ENCODE results near the gene ERFE.

The ERFE gene

GRCh38 chr2:238126775-238127164 lies 32.0 kb upstream of the ERFE start:
- no peak for DNase-seq

GRCh38 chr2:238127165-238128060 lies 31.4 kb upstream of the ERFE start:
- no peak for DNase-seq

- no peak for DNase-seq
Observed at GRCh38 chr2:238128061-238128440, 30.7 kb upstream of the ERFE start.

GRCh38 chr2:238128534-238129001 lies 30.2 kb upstream of the ERFE start:
- no peak for DNase-seq

- no peak for DNase-seq
Observed at GRCh38 chr2:238129166-238130010, 29.4 kb upstream of the ERFE start.

GRCh38 chr2:238130111-238130695 lies 28.6 kb upstream of the ERFE start:
- DNase-seq: no peak

- no peak for DNase-seq
Observed at GRCh38 chr2:238130696-238131628, 27.8 kb upstream of the ERFE start.

- no peak for DNase-seq
Observed at GRCh38 chr2:238131761-238132462, 26.9 kb upstream of the ERFE start.

- no peak for DNase-seq
Observed at GRCh38 chr2:238132463-238133450, 26.0 kb upstream of the ERFE start.

GRCh38 chr2:238133499-238134392 lies 25.0 kb upstream of the ERFE start:
- no peak for DNase-seq

- DNase-seq: no peak
Observed at GRCh38 chr2:238134393-238134785, 24.4 kb upstream of the ERFE start.

- DNase-seq: no peak
Observed at GRCh38 chr2:238135601-238136150, 23.1 kb upstream of the ERFE start.

- no peak for DNase-seq
Observed at GRCh38 chr2:238136820-238137537, 21.8 kb upstream of the ERFE start.

GRCh38 chr2:238137885-238138284 lies 20.9 kb upstream of the ERFE start:
- no peak for DNase-seq

- no peak for DNase-seq
Observed at GRCh38 chr2:238138331-238139195, 20.2 kb upstream of the ERFE start, which contains the start of gene KLHL30. TSS of gene KLHL30 (plus strand) at chr2:238138668. CDS start at chr2:238140755, 2,087 bp downstream.

GRCh38 chr2:238139196-238140039 lies 19.4 kb upstream of the ERFE start:
- DNase-seq: no peak
